Measurements from ENCODE around the gene DDX50. TPM values are rescaled to one million over a fixed set of nuclear protein-coding genes. Genes with fewer than 3 reads are reported as not detected.
"Not testable (repeated sequence)": the region's sequence is repeated elsewhere in the genome, so short reads cannot be mapped to it uniquely, and the experiment has no call there.

Gene DDX50
- total and polyA plus RNA-seq, 2 experiments from 2014 or later, result 43.6 to 49.0 TPM

- H3K9me3 ChIP-seq (ENCODE audit: low read depth), result no peaks in the 10 kb centered on the region
- no peaks in the 10 kb centered on the region for H3K4me1 ChIP-seq (ENCODE audit: insufficient read depth)
- H3K9me2 ChIP-seq (ENCODE audit: insufficient read depth), result no peaks in the 10 kb centered on the region
- H3K79me2 ChIP-seq (ENCODE audit: insufficient read depth), result no peaks in the 10 kb centered on the region
- H3K36me3 ChIP-seq (ENCODE audit: low read depth), result no peaks in the 10 kb centered on the region
- H2AFZ ChIP-seq, result no peak overlapping the region
- H3K4me3 ChIP-seq, result no peak overlapping the region
- no peak overlapping the region for H3K27ac ChIP-seq
- WGBS, 2 experiments (ENCODE audit: low coverage in 1 of 2, low lambda C conversion rate in 2 of 2, missing lambda C conversion rate in 2 of 2), result 38 to 43% methylated on average over 1 of the region's 1 CpG
- no peaks in the 10 kb centered on the region for H4K20me1 ChIP-seq (ENCODE audit: insufficient read depth)
- no peak overlapping the region for H3K9ac ChIP-seq
- DNase-seq, result no peak
- in situ Hi-C loops (cut with MboI), result no loop called here
- H3K27me3 ChIP-seq (replicated peaks; ENCODE audit: insufficient read depth), result no peaks in the 10 kb centered on the region
- no peak for TF ChIP-seq EZH2 (IDR thresholded peaks at IDR 0.05; ENCODE audit: insufficient read depth, poor library complexity, severe bottlenecking)
- TF ChIP-seq EZH2phosphoT487 (IDR thresholded peaks at IDR 0.05; ENCODE audit: insufficient read depth, low read depth), result no peak
- no peak overlapping the region for H3K4me2 ChIP-seq (ENCODE audit: unreplicated experiment)
- H3F3A ChIP-seq (ENCODE audit: insufficient read depth), result no peaks in the 10 kb centered on the region
Measured at GRCh38 chr10:68864611-68865010, 36.5 kb upstream of the DDX50 start.

DNA sequence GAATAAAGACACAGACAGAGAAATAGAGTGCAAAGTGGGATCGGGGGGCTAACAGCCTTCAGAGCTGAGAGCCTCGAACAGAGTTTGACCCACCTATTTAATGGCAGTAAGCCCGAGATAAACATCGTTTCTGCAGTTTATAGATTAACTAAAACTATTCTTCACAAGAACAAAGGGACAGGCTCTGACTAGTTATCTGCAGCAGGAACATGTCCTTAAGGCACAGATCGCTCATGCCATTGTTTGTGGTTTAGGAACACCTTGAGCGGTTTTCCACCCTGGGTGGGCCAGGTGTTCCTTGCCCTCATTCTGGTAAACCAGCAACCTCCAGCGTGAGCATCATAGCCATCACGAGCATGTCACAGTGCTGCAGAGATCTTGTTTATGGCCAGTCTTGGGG is 32.9 kb upstream of the DDX50 start:
- H3K4me1 ChIP-seq (ENCODE audit: insufficient read depth), result peaks cover 24% of the 10 kb centered on the region; the same call in 1 of the 2 replicates
- H3K4me2 ChIP-seq (ENCODE audit: unreplicated experiment); DNase-seq; H3K9me2 ChIP-seq (ENCODE audit: insufficient read depth); H2AFZ ChIP-seq; H3K9me3 ChIP-seq (ENCODE audit: low read depth); H3K9ac ChIP-seq; H4K20me1 ChIP-seq (ENCODE audit: insufficient read depth); H3K27ac ChIP-seq; in situ Hi-C loops (cut with MboI); H3K36me3 ChIP-seq (ENCODE audit: low read depth); H3K79me2 ChIP-seq (ENCODE audit: insufficient read depth); H3K27me3 ChIP-seq (replicated peaks; ENCODE audit: insufficient read depth); H3K4me3 ChIP-seq: not testable (repeated sequence)
- peaks cover 10% of the 10 kb centered on the region for H3F3A ChIP-seq (ENCODE audit: insufficient read depth)
- 76 to 84% methylated on average over 8 of the region's 8 CpGs for WGBS, 2 experiments (ENCODE audit: low coverage in 1 of 2, low lambda C conversion rate in 2 of 2, missing lambda C conversion rate in 2 of 2)

- TF ChIP-seq EZH2 (IDR thresholded peaks at IDR 0.05; ENCODE audit: insufficient read depth, poor library complexity, severe bottlenecking), result no peak
- TF ChIP-seq EZH2phosphoT487 (IDR thresholded peaks at IDR 0.05; ENCODE audit: insufficient read depth, low read depth), result no peak
- peaks cover 10% of the 10 kb centered on the region for H3F3A ChIP-seq (ENCODE audit: insufficient read depth)
- H3K36me3 ChIP-seq (ENCODE audit: low read depth), result no peaks in the 10 kb centered on the region
- peak; percentile 21 for DNase-seq
- no peaks in the 10 kb centered on the region for H4K20me1 ChIP-seq (ENCODE audit: insufficient read depth)
- H3K27ac ChIP-seq, result no peak overlapping the region
- H3K9ac ChIP-seq, result no peak overlapping the region
- no peaks in the 10 kb centered on the region for H3K27me3 ChIP-seq (replicated peaks; ENCODE audit: insufficient read depth)
- no peaks in the 10 kb centered on the region for H3K79me2 ChIP-seq (ENCODE audit: insufficient read depth)
- no peaks in the 10 kb centered on the region for H3K9me2 ChIP-seq (ENCODE audit: insufficient read depth)
- no peak overlapping the region for H3K4me2 ChIP-seq (ENCODE audit: unreplicated experiment)
- no peak overlapping the region for H3K4me3 ChIP-seq
- peaks cover 24% of the 10 kb centered on the region; the same call in 1 of the 2 replicates for H3K4me1 ChIP-seq (ENCODE audit: insufficient read depth)
- H2AFZ ChIP-seq, result no peak overlapping the region
- in situ Hi-C loops (cut with MboI), result no loop called here
- no peaks in the 10 kb centered on the region for H3K9me3 ChIP-seq (ENCODE audit: low read depth)
- WGBS, 2 experiments (ENCODE audit: low coverage in 1 of 2, low lambda C conversion rate in 2 of 2, missing lambda C conversion rate in 2 of 2), result 47 to 50% methylated on average over 2 of the region's 2 CpGs
Measured at GRCh38 chr10:68869623-68870022, 31.5 kb upstream of the DDX50 start.

- H3K9me3 ChIP-seq (ENCODE audit: low read depth), result no peaks in the 10 kb centered on the region
- no peak for TF ChIP-seq EZH2phosphoT487 (IDR thresholded peaks at IDR 0.05; ENCODE audit: insufficient read depth, low read depth)
- no peak for TF ChIP-seq EZH2 (IDR thresholded peaks at IDR 0.05; ENCODE audit: insufficient read depth, poor library complexity, severe bottlenecking)
- no peaks in the 10 kb centered on the region for H4K20me1 ChIP-seq (ENCODE audit: insufficient read depth)
- H3K4me2 ChIP-seq (ENCODE audit: unreplicated experiment), result no peak overlapping the region
- peaks cover 24% of the 10 kb centered on the region; the same call in 1 of the 2 replicates for H3K4me1 ChIP-seq (ENCODE audit: insufficient read depth)
- H3K9me2 ChIP-seq (ENCODE audit: insufficient read depth), result no peaks in the 10 kb centered on the region
- H3F3A ChIP-seq (ENCODE audit: insufficient read depth), result peaks cover 10% of the 10 kb centered on the region
- no peaks in the 10 kb centered on the region for H3K79me2 ChIP-seq (ENCODE audit: insufficient read depth)
- in situ Hi-C loops (cut with MboI), result no loop called here
- no peak overlapping the region for H3K9ac ChIP-seq
- peak; percentile 41 for DNase-seq
- no peaks in the 10 kb centered on the region for H3K27me3 ChIP-seq (replicated peaks; ENCODE audit: insufficient read depth)
- 47 to 51% methylated on average over 2 of the region's 2 CpGs for WGBS, 2 experiments (ENCODE audit: low coverage in 1 of 2, low lambda C conversion rate in 2 of 2, missing lambda C conversion rate in 2 of 2)
- H3K27ac ChIP-seq, result no peak overlapping the region
- H3K36me3 ChIP-seq (ENCODE audit: low read depth), result no peaks in the 10 kb centered on the region
- H3K4me3 ChIP-seq, result no peak overlapping the region
- no peak overlapping the region for H2AFZ ChIP-seq
Measured at GRCh38 chr10:68870061-68870460, 31.1 kb upstream of the DDX50 start.

DNA sequence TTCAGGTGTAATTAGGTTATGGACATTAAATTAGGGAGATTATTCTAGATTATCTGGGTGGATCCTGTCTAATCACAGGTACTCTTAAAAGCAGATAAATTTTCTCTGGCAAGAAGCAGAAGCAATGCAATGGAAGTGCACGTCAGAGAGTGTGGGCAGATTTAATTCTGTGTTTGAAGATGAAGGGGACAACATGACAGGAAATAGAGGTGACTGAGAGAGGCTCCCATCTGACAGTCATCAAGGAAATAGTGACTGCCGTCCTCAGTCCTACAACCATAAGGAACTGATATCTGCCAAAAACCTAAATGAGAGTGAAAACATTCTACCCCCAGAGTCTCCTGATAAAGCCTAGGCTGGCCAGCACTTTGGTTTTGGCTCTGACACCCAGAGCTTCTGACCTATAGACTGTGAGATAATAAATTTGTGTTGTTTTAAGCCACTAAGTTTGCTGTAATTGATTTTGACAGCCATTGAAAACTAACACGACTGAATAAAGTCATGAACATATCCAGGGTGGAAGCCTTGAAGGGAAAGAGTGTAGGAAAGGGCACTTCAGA is 30.5 kb upstream of the DDX50 start:
- Histone ChIP-seq H3K27me3 (replicated peaks; ENCODE audit: insufficient read depth) (no peaks in the 10 kb centered on the region), H3K9me2 (ENCODE audit: insufficient read depth) (no peaks in the 10 kb centered on the region), H3K36me3 (ENCODE audit: low read depth) (no peaks in the 10 kb centered on the region), H3F3A (ENCODE audit: insufficient read depth) (peaks cover 10% of the 10 kb centered on the region), H3K27ac (no peak overlapping the region), H4K20me1 (ENCODE audit: insufficient read depth) (no peaks in the 10 kb centered on the region), H3K9ac (no peak overlapping the region), H2AFZ (0 out of 2 replicates have a peak overlapping the region, but pooled peaks have one; percentile 21), H3K9me3 (ENCODE audit: low read depth) (no peaks in the 10 kb centered on the region), H3K4me1 (ENCODE audit: insufficient read depth) (peaks cover 24% of the 10 kb centered on the region; the same call in 1 of the 2 replicates), H3K79me2 (ENCODE audit: insufficient read depth) (no peaks in the 10 kb centered on the region), H3K4me3 (no peak overlapping the region), H3K4me2 (ENCODE audit: unreplicated experiment) (no peak overlapping the region)
- no peak for TF ChIP-seq EZH2phosphoT487 (IDR thresholded peaks at IDR 0.05; ENCODE audit: insufficient read depth, low read depth)
- TF ChIP-seq EZH2 (IDR thresholded peaks at IDR 0.05; ENCODE audit: insufficient read depth, poor library complexity, severe bottlenecking), result no peak
- in situ Hi-C loops (cut with MboI), result no loop called here
- WGBS, 2 experiments (ENCODE audit: low coverage in 1 of 2, low lambda C conversion rate in 2 of 2, missing lambda C conversion rate in 2 of 2), result 31 to 32% methylated on average over 3 of the region's 3 CpGs
- no peak for DNase-seq
